Testis (tissue), 3 donors: ENCODE results near the gene KCNK18. TPM values are rescaled to one million over a fixed set of nuclear protein-coding genes. Genes with fewer than 3 reads are reported as not detected.

ENCODE experiments used
- DNase-seq: peaks from one replicate; pipeline ENCODE4 v3.0.0-alpha.2; 2019
- H3K27ac ChIP-seq, 2 donors: fragments of 200-600 bp; sonication (generic); one replicate each; pipeline ENCODE4 v1.5.1; 2019
- H3K27me3 ChIP-seq: fragments of 200-600 bp; sonication (generic); one replicate; pipeline ENCODE4 v1.5.1; 2019
- H3K36me3 ChIP-seq: fragments of 200-600 bp; sonication (generic); one replicate; pipeline ENCODE4 v1.5.1; 2017; ENCODE audit warnings: low read depth; ENCODE audit errors: missing control alignments
- H3K4me1 ChIP-seq: fragments of 200-600 bp; sonication (generic); one replicate; pipeline ENCODE4 v1.5.1; 2019
- H3K4me3 ChIP-seq, 2 donors: fragments of 200-600 bp; sonication (generic); one replicate each; pipeline ENCODE4 v1.5.1; 2017 to 2019
- H3K9me3 ChIP-seq: fragments of 200-600 bp; sonication (generic); one replicate; pipeline ENCODE4 v1.5.1; 2017
- CTCF ChIP-seq, 3 experiments: fragments of 450-650 bp in 2 of 3; fragments of 200-600 bp in 1 of 3; sonication (generic) in 1 of 3; IDR thresholded peaks; one replicate each; pipeline ENCODE4 v1.5.1; 2016 to 2019; ENCODE audit warnings: antibody characterized with exemption in 3 of 3, mild to moderate bottlenecking in 2 of 3, moderate library complexity in 1 of 3
- POLR2A ChIP-seq: fragments of 450-650 bp; IDR thresholded peaks from one replicate; pipeline ENCODE4 v1.6.1; 2017; ENCODE audit warnings: antibody characterized with exemption, mild to moderate bottlenecking, moderate library complexity
- WGBS, 2 donors: methylation state at CpG; one replicate each; pipeline ENCODE4 v1.1.5; 2018; 5-methylcytosine and 5-hydroxymethylcytosine counted together
- intact Hi-C: fragments of 100-400 bp; cut with DNase I; formaldehyde crosslinking; loops from one replicate; pipeline ENCODE4 v1.15.1; 2023; ENCODE audit warnings: low total_unique reads
- polyA plus RNA-seq: library from polyadenylated mRNA; stranded (reverse); fragments of 350-450 nt; fragmentation: Illumina TruSeq; extraction: RNeasy Lipid Tissue Mini Kit (QIAGEN cat#74804); gene quantifications from one replicate; pipeline ENCODE4 v1.2.3, GENCODE V29; 2014; ENCODE audit warnings: low read depth, low replicate concordance; ENCODE audit not compliant: insufficient read depth
- total RNA-seq, 2 donors: library from RNA; depleted of rRNA; stranded (reverse); fragments of >200 nt; gene quantifications; one replicate each; pipeline ENCODE4 v1.2.3, GENCODE V29; 2016

Gene KCNK18
- total and polyA plus RNA-seq, 3 donors from 2014 or later = 0.66 TPM; not detected in 2

- peaks cover 11% of the 10 kb centered on the region for H3K4me1 ChIP-seq
- H3K27ac ChIP-seq = no peak overlapping the region
- DNase-seq = no peak
- intact Hi-C loops = no loop called here
- 31 to 36% methylated on average over 5 of the region's 5 CpGs for WGBS, 2 donors
- no peaks in the 10 kb centered on the region for H3K36me3 ChIP-seq
- peaks cover 8% of the 10 kb centered on the region for H3K27me3 ChIP-seq
- H3K4me3 ChIP-seq = no peak overlapping the region
- TF ChIP-seq POLR2A = no peak
- H3K9me3 ChIP-seq = no peaks in the 10 kb centered on the region
Observed at GRCh38 chr10:117160567-117160966, 36.7 kb upstream of the KCNK18 start.

GRCh38 chr10:117161386-117162033, 35.8 kb upstream of the KCNK18 start:
- TF ChIP-seq POLR2A (no peak), CTCF (IDR thresholded peaks at IDR 0.05) (no peak)
- peaks cover 11% of the 10 kb centered on the region for H3K4me1 ChIP-seq
- no peak overlapping the region for H3K4me3 ChIP-seq
- peaks cover 8% of the 10 kb centered on the region for H3K27me3 ChIP-seq
- 29 to 30% methylated on average over 6 of the region's 6 CpGs for WGBS, 2 donors
- no peak overlapping the region for H3K27ac ChIP-seq
- H3K9me3 ChIP-seq = no peaks in the 10 kb centered on the region
- H3K36me3 ChIP-seq = no peaks in the 10 kb centered on the region
- no peak for DNase-seq
- intact Hi-C loops = no loop called here

- WGBS, 2 donors = 6% methylated on average over 25 to 39 of the region's 39 CpGs
- no peak for DNase-seq
- no peaks in the 10 kb centered on the region for H3K36me3 ChIP-seq
Observed at GRCh38 chr10:117162093-117163060, 34.9 kb upstream of the KCNK18 start.

GRCh38 chr10:117163061-117163953, 34.0 kb upstream of the KCNK18 start:
- WGBS, 2 donors = 4 to 13% methylated on average over 12 to 69 of the region's 82 CpGs
- Histone ChIP-seq H3K27ac (no peak overlapping the region), H3K36me3 (no peaks in the 10 kb centered on the region), H3K4me1 (peaks cover 11% of the 10 kb centered on the region), H3K4me3 (peak overlapping the region; percentile 2 to 15), H3K9me3 (no peaks in the 10 kb centered on the region), H3K27me3 (peaks cover 8% of the 10 kb centered on the region)
- DNase-seq = no peak
- no peak for TF ChIP-seq POLR2A
- TF ChIP-seq CTCF (IDR thresholded peaks at IDR 0.05) = no peak
- intact Hi-C loops = no loop called here

More at GRCh38 chr10:117162093-117163060, 34.9 kb upstream of the KCNK18 start:
- intact Hi-C loops = no loop called here
- no peak for TF ChIP-seq POLR2A
- no peak for TF ChIP-seq CTCF (IDR thresholded peaks at IDR 0.05)
- Histone ChIP-seq H3K9me3 (no peaks in the 10 kb centered on the region), H3K4me3 (peak overlapping the region; percentile 2 to 15), H3K27me3 (peaks cover 8% of the 10 kb centered on the region), H3K27ac (no peak overlapping the region), H3K4me1 (peaks cover 11% of the 10 kb centered on the region)
